ENCODE measurements around the gene SCFD1. TPM values are rescaled to one million over a fixed set of nuclear protein-coding genes. Genes with fewer than 3 reads are reported as not detected.
"Not testable (repeated sequence)": the region's sequence is repeated elsewhere in the genome, so short reads cannot be mapped to it uniquely, and the experiment has no call there.

The SCFD1 gene
- total RNA-seq, 4 donors from 2014 or later = 93.4 to 148 (median 106) TPM

DNA sequence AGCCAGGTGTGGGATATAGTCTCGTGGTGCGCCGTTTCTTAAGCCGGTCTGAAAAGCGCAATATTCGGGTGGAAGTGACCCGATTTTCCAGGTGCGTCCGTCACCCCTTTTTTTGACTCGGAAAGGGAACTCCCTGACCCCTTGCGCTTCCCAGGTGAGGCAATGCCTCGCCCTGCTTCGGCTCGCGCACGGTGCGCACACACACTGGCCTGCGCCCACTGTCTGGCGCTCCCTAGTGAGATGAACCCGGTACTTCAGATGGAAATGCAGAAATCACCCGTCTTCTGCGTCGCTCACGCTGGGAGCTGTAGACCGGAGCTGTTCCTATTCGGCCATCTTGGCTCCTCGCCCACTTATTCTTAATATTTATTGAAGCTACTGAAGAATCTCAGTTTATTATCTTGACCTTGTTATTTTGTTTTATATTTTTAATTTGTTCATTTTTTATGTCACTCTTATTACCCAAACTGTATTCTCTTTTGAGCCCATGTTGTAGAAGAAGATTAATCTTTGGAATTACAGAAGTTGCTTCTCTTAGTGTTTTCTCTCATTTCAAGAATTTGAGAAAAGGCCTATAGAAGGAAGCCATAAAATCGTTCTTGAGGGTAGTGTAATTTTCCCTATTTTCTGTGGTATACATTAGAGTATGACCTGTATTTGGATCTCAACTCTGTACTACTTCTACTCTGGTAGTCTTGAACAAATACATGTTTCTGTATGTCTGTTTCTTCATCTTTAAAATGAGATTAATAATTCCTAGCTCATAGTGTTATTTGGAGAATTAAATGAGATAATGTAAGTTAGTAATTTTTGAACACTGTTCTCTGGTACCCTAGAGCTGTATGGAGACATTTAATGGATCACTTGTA lies 68.6 kb downstream of the SCFD1 start:
- Histone ChIP-seq H3K4me3 (replicated peaks in 1 of 3) (peak overlapping the region in 1 of 3 donors; percentile 12), H3K27ac (peak overlapping the region; percentile 71 to 86 (median 76))
- DNase-seq = peak; percentile 49 to 64
- WGBS, 2 donors = 29 to 50% methylated on average over 9 to 10 of the region's 28 CpGs
- H3K27me3 ChIP-seq; H3K4me1 ChIP-seq; H3K9me3 ChIP-seq; intact Hi-C loops (cut with DNase I); H3K36me3 ChIP-seq: not testable (repeated sequence)
- TF ChIP-seq, protein P1, sequence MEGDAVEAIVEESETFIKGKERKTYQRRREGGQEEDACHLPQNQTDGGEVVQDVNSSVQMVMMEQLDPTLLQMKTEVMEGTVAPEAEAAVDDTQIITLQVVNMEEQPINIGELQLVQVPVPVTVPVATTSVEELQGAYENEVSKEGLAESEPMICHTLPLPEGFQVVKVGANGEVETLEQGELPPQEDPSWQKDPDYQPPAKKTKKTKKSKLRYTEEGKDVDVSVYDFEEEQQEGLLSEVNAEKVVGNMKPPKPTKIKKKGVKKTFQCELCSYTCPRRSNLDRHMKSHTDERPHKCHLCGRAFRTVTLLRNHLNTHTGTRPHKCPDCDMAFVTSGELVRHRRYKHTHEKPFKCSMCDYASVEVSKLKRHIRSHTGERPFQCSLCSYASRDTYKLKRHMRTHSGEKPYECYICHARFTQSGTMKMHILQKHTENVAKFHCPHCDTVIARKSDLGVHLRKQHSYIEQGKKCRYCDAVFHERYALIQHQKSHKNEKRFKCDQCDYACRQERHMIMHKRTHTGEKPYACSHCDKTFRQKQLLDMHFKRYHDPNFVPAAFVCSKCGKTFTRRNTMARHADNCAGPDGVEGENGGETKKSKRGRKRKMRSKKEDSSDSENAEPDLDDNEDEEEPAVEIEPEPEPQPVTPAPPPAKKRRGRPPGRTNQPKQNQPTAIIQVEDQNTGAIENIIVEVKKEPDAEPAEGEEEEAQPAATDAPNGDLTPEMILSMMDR (IDR thresholded peaks at IDR 0.05) = peak in 3 of 6 experiments; percentile 21 to 54 (median 37)

DNA sequence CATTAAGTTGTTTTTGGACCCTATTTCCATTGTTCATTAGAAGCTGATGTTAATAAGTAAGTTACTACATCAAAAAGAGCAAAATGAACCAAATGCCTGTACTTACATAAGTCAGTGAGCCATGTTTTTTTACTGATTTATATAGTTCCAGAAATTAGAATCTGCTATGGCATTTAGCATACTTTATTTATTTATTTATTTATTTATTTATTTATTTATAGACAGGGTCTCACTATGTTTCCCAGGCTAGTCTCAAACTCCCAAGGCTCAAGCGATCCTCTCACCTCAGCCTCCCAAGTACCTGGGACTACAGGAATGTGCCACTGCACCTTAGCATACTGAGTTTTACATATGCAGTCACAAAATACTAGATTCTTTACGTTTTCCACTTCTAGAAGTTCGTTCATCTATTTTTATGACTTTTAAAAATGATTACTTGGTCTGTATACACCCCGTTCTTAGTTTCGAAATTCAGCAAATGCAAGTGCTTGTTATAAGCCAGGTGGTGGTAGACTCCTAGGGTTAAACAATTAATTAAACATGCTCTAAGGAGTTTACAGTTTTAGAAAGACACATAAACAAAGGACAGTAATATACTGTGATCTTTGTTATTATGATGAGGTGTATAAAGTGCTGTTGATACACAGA lies 69.8 kb downstream of the SCFD1 start:
- no peak for DNase-seq
- H3K4me1 ChIP-seq = peaks cover 0 to 9% of the 10 kb centered on the region in 2 donors
- no peaks in the 10 kb centered on the region for H3K27me3 ChIP-seq
- no peak overlapping the region for H3K4me3 ChIP-seq (replicated peaks in 1 of 3)
- intact Hi-C loops (cut with DNase I) = no loop called here
- WGBS, 2 donors = 97 to 98% methylated on average over 5 of the region's 5 CpGs
- peak overlapping the region in 1 of 3 donors; percentile 76 for H3K27ac ChIP-seq
- no peak for TF ChIP-seq POLR2A (IDR thresholded peaks at IDR 0.05)
- TF ChIP-seq, protein P1 (IDR thresholded peaks at IDR 0.05) = no peak
- no peaks in the 10 kb centered on the region for H3K36me3 ChIP-seq
- no peaks in the 10 kb centered on the region for H3K9me3 ChIP-seq

GRCh38 chr14:30692669-30693068 lies 70.5 kb downstream of the SCFD1 start:
- no peak overlapping the region for H3K4me3 ChIP-seq (replicated peaks in 1 of 3)
- no peak for DNase-seq
- H3K27me3 ChIP-seq = no peaks in the 10 kb centered on the region
- H3K27ac ChIP-seq = no peak overlapping the region
- H3K36me3 ChIP-seq = no peaks in the 10 kb centered on the region
- H3K9me3 ChIP-seq = no peaks in the 10 kb centered on the region
- TF ChIP-seq, protein P1 (IDR thresholded peaks at IDR 0.05) = no peak
- TF ChIP-seq POLR2A (IDR thresholded peaks at IDR 0.05) = no peak
- intact Hi-C loops (cut with DNase I) = no loop called here
- WGBS, 2 donors = 99 to 100% methylated on average over 1 of the region's 1 CpG
- peaks cover 0 to 9% of the 10 kb centered on the region in 2 donors for H3K4me1 ChIP-seq

DNA sequence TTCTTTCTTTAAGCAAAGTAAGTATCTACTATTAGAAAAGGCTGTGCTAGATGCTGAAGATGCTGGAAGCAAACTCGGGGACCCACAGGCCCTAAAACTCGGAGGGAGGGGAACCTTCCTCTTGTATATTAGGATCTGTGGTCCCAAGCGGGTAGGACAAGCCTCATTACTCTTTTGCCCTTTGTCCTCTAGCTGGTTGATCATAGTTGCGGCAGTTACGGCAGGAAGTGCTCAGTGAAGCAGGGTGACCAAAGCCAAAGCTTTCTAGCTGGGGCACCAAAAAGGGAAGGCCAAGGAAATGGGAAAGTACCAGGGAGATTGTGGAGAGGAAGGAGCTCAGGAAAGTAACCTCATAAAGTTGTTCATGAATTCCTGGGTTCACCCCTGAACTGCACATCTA lies 76.3 kb downstream of the SCFD1 start:
- TF ChIP-seq, protein P1 (IDR thresholded peaks at IDR 0.05) = no peak
- TF ChIP-seq POLR2A (IDR thresholded peaks at IDR 0.05) = no peak
- DNase-seq = no peak
- H3K4me1 ChIP-seq = no peaks in the 10 kb centered on the region
- no peaks in the 10 kb centered on the region for H3K9me3 ChIP-seq
- intact Hi-C loops (cut with DNase I) = no loop called here
- WGBS, 2 donors = 91 to 99% methylated on average over 5 of the region's 5 CpGs
- no peak overlapping the region for H3K27ac ChIP-seq
- peaks cover 4 to 6% of the 10 kb centered on the region in 2 donors for H3K36me3 ChIP-seq
- H3K4me3 ChIP-seq (replicated peaks in 1 of 3) = no peak overlapping the region
- H3K27me3 ChIP-seq = no peaks in the 10 kb centered on the region

DNA sequence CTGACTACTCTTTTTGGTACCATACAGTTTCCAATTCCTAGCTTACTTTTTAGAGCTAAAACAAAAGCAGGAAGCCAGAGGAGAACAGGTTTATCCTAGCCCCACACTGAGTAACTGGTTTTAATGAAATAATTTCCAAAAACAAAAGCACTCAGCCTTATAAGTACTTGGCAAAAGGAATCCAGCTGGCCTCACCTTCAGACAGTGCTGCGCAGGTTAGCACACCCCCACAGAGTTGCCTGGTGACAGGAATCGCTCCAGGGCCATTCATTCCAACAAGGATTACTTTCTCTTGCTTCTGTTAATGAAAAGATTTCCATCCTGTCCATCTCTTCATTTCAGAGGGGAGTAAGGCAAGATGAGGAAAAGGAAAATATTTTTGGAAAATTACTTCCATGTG lies 84.6 kb downstream of the SCFD1 start:
- WGBS, 2 donors = 30 to 38% methylated on average over 2 of the region's 2 CpGs
- Histone ChIP-seq H3K4me1 (peaks cover 3 to 15% of the 10 kb centered on the region in 2 donors), H3K27ac (peak overlapping the region; percentile 5 to 71 (median 48)), H3K4me3 (replicated peaks in 1 of 3) (no peak overlapping the region), H3K36me3 (no peaks in the 10 kb centered on the region), H3K9me3 (no peaks in the 10 kb centered on the region), H3K27me3 (no peaks in the 10 kb centered on the region)
- intact Hi-C loops (cut with DNase I) = no loop called here
- TF ChIP-seq POLR2A (IDR thresholded peaks at IDR 0.05) = no peak
- TF ChIP-seq, protein P1 (IDR thresholded peaks at IDR 0.05) = no peak
- DNase-seq = peak; percentile 65 to 72
